ENCODE results near the gene STRIP2.
"Not testable (repeated sequence)": the region's sequence is repeated elsewhere in the genome, so short reads cannot be mapped to it uniquely, and the experiment has no call there.

STRIP2 gene

GRCh38 chr7:129513546-129513945, 79.3 kb downstream of the STRIP2 start:
- DNase-seq: peak in 1 of 42 donors; percentile 2
- intact Hi-C loops (cut with DNase I): no loop called here

DNA sequence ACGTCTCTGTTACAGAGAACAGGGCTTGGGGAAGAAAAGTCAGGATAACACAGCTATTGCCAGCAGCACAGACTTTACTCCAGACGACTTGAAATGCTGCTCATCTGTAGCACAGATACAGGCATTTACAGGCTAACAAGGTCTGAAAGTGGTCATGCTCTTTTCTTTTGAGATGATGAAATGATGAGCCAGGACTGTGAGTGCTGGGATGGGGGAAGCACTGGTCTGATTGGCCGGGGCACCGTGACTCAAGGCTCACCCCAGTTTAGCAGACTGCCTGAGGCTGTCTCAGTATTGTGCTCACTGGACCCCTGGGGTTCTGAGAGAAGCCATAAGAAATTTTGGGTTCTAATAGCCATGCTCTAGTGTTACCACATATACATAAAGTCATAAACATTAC, 80.5 kb downstream of the STRIP2 start:
- intact Hi-C loops (cut with DNase I): no loop called here
- no peak for DNase-seq

GRCh38 chr7:129515381-129515780, 81.1 kb downstream of the STRIP2 start:
- intact Hi-C loops (cut with DNase I): no loop called here
- DNase-seq: no peak

GRCh38 chr7:129517931-129518330, 83.7 kb downstream of the STRIP2 start:
- no peak for DNase-seq
- intact Hi-C loops (cut with DNase I): no loop called here

- no peak for DNase-seq
- intact Hi-C loops (cut with DNase I): no loop called here
Measured at GRCh38 chr7:129519464-129519863, 85.2 kb downstream of the STRIP2 start.

GRCh38 chr7:129522088-129522970, 88.1 kb downstream of the STRIP2 start:
- intact Hi-C loops (cut with DNase I): no loop called here
- DNase-seq: no peak

DNA sequence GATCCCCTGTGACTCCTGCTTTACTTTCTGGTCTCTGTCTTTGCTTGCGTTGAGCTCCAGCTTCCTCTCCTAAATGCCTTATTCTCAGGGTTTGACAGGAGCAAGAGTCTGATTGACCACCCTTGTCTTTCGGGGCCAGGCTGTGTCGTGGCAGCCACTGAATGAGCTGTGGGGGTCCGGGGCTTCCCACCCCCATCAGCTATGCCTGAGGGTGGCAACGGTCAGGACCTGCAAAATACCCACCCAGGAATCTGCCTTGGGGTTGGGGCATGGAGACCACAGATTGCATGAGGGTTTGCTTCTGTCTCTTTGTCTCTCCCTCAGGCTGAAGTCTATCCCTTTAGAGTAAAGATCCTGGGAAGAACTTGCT, 88.7 kb downstream of the STRIP2 start:
- no peak for DNase-seq
- intact Hi-C loops (cut with DNase I): no loop called here

DNA sequence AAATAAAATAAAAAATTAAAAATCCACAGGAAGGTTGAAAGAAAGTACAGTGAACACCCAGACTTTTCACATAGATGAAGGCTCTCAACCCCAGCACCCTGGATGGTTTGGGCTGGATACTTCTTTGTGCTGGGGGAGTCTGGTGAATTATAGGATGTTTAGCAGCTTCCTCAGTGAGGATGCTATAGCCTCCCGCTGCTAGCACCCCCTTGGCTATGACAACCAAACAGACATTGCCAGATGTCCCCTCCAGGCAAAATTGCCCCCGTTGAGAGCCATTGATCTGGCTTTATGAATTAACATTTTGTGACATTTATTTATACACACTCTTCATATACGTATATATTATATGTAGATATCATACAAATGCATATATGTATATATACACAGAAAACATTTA, 89.7 kb downstream of the STRIP2 start:
- intact Hi-C loops (cut with DNase I): no loop called here
- no peak for DNase-seq

GRCh38 chr7:129524405-129524804, 90.2 kb downstream of the STRIP2 start:
- intact Hi-C loops (cut with DNase I); DNase-seq: not testable (repeated sequence)

GRCh38 chr7:129525225-129525862, 91.1 kb downstream of the STRIP2 start:
- intact Hi-C loops (cut with DNase I): no loop called here
- DNase-seq: no peak

GRCh38 chr7:129529643-129530042, 95.4 kb downstream of the STRIP2 start:
- no peak for DNase-seq
- intact Hi-C loops (cut with DNase I): no loop called here

DNA sequence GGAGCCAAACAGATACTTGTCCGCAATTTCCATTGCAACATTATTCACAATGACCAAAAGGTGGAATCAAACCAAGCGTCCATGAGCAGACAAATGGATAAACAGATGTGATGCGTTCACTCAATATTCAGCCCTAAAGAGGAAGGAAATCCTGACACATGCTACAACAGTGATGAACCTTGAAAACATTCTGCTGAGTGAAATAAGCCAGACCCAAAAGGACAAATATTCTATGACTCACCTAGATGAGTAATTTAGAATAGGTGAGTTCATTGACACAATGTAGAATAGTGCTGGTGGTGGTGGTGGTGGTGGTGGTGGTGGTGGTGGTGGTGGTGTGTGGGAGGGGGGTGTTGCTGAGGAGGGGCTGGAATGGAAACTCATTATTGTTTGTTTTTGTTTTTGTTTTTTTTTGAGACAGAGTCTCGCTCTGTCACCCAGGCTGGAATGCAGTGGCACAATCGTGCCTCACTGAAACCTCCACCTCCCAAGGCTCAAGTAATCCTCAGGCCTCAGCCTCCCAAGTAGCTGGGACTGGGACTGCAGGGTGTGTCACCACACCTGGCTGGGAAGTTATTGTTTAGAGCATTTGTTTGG, 96.7 kb downstream of the STRIP2 start:
- intact Hi-C loops (cut with DNase I): no loop called here
- no peak for DNase-seq

DNA sequence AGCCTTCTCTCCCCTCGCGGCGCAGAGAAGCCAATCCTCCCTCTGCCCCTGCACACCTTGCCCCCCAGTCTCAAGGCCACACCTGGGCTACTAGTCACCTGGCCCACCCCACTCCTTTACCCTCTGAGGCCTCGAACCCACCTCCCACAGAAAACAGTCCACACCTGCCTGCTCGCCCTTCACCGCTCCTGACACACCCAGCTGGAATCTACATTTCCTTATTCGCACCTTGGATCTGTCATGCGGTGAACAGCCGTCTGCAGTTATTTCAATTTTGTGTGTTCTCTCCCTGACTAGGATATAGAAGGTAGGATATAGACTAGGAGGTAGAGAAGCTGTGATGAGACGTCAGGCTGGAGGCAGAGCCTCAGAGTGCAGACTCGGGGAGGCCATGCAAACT, 97.5 kb downstream of the STRIP2 start:
- intact Hi-C loops (cut with DNase I): no loop called here
- no peak for DNase-seq

- DNase-seq: no peak
- intact Hi-C loops (cut with DNase I): no loop called here
Measured at GRCh38 chr7:129532375-129532774, 98.1 kb downstream of the STRIP2 start.

DNA sequence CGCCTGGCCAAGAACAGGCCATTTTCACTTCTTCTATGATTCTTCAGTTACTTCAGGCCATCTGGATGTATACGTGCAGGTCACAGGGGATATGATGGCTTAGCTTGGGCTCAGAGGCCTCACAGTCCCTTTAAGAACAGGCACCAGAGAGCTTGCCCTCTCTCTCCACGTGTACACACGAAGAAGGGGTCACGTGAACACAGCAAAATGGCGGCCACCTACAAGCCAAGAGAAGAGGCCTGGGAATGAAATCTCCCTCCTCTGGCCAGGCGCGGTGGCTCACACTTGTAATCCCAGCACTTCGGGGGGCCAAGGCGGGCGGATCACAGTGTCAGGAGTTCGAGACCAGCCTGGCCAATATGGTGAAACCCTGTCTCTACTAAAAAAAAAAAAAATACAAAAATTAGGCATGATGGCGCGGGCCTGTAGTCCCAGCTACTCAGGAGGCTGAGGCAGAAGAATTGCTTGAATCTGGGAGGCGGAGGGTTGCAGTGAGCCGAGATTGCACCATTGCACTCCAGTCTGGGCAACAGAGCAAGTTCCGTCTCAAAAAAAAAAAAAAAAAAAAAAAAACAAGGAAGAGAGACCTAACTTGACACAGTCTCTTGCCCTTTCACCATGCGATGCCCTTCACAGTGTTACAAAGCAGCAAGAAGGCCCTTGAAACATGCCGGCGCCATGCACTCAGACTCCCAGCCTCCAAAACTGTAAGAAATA, 100.5 kb downstream of the STRIP2 start:
- intact Hi-C loops (cut with DNase I); DNase-seq: not testable (repeated sequence)

DNA sequence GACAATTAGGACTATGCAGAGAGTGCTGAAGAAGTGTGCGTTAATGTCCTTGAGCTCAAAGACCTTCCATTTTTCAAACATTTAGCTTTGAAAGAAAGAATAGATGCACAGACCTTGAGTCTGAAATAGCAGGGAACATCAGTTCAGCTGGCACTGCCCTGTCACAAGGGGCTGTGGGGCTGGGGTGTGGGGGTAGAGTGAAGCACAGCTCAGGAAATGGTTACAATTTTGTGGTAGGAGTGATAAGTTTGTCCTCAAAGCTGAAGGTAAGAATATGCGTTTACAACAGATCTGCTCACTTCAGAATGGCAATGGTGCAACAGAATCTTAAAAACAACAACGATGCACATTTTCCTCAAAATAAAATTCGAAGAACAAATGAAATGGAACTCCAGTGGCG, 101.7 kb downstream of the STRIP2 start:
- intact Hi-C loops (cut with DNase I): no loop called here
- DNase-seq: no peak

DNA sequence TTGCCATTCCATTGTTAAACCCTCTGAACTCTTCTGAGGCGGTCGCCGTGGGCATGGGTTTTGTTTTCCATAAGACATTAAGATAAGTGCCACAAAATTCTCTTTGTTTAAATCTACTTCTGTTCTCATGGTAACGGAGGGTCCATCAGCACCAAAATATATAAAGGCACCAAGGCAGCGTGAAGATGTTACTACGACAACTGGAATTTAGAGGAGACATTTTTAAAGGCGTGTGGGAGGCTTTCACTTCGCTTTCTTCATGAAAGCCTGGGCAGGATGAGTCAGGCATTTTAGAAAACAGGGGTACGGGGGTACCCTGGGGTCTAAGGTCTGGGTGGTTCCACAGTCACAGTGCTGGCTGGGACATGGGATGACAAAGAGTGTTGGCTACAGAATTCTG, 102.1 kb downstream of the STRIP2 start:
- DNase-seq: peak in 4 of 42 donors; percentile 9 to 15 (median 12)
- intact Hi-C loops (cut with DNase I): no loop called here
